A549 (cell line): ENCODE data around the gene RPS6KB1. TPM values are rescaled to one million over a fixed set of nuclear protein-coding genes. Genes with fewer than 3 reads are reported as not detected.

Source experiments
- ATAC-seq, 2 experiments: fragments of 200-7000 bp in 1 of 2; fragments of >200 bp in 1 of 2; cut with Nextera tagmentation in 1 of 2; cut with Tn5 transposase in 1 of 2; 3 replicates each; pipeline versions ENCODE4 v1.8.0 to v1.9.1; 2018 to 2020; ENCODE audit warnings: mild to moderate bottlenecking in 1 of 2, moderate library complexity in 1 of 2
- CTCF ChIA-PET: fragments of 300-600 bp; sonication (Branson Sonifier 250); formaldehyde crosslinking; extraction: SDS; loops from one replicate; lab custom pipeline; 2021; ENCODE audit warnings: antibody characterized with exemption, inconsistent platforms; lab: Yijun Ruan, JAX
- POLR2A ChIA-PET: fragments of 350-600 bp; formaldehyde crosslinking; extraction: SDS; loops from one replicate; lab custom pipeline; 2021; ENCODE audit warnings: antibody characterized with exemption, inconsistent platforms; lab: Yijun Ruan, JAX
- DNase-seq, 2 experiments: peaks; one replicate each; pipeline versions ENCODE4 v3.0.0 to v3.0.0-alpha.2; 2011 to 2016; ENCODE audit warnings: low read depth in 1 of 2, low spot score in 1 of 2
- FAIRE-seq: peaks from 2 replicates; lab custom pipeline; 2011; peaks lifted over from hg19 to GRCh38; lab: Jason Lieb, UNC
- H3K27ac ChIP-seq, 2 experiments: fragments of >200 bp; sonication (Bioruptor Twin); formaldehyde crosslinking; 3 replicates each; pipeline ENCODE4 v1.5.1; 2016 to 2017
- H3K4me1 ChIP-seq: fragments of >200 bp; sonication (Bioruptor Twin); formaldehyde crosslinking; 3 replicates; pipeline ENCODE4 v1.6.1; 2016
- H3K4me2 ChIP-seq: fragments of >200 bp; sonication (Bioruptor Twin); formaldehyde crosslinking; 3 replicates; pipeline ENCODE4 v1.6.1; 2016
- H3K4me3 ChIP-seq: fragments of >200 bp; sonication (Bioruptor Twin); formaldehyde crosslinking; 3 replicates; pipeline ENCODE4 v1.5.1; 2016
- H3K9me3 ChIP-seq: fragments of >200 bp; sonication (Bioruptor Twin); formaldehyde crosslinking; 3 replicates; pipeline ENCODE4 v1.6.1; 2016
- ATOH8 ChIP-seq: fragments of 250-450 bp; sonication (Bioruptor Pico); IDR thresholded peaks from 2 replicates; pipeline ENCODE4 v1.5.0; 2020; ENCODE audit warnings: low read depth, mild to moderate bottlenecking, moderate library complexity
- BCL3 ChIP-seq: fragments of >200 bp; sonication (Bioruptor Twin); formaldehyde crosslinking; IDR thresholded peaks from 3 replicates; pipeline ENCODE4 v1.6.1; 2016
- CEBPB ChIP-seq, 2 experiments: fragments of >200 bp in 1 of 2; sonication (Bioruptor Twin) in 1 of 2; formaldehyde crosslinking in 1 of 2; IDR thresholded peaks; 2 replicates each; pipeline ENCODE4 v1.6.1; 2012 to 2016
- CHD2 ChIP-seq: fragments of 150-350 bp; IDR thresholded peaks from 2 replicates; pipeline ENCODE4 v1.6.1; 2014; ENCODE audit warnings: low read length; ENCODE audit not compliant: partially characterized antibody
- CHD4 ChIP-seq: fragments of 200-600 bp; sonication (generic); IDR thresholded peaks from 2 replicates; pipeline ENCODE4 v1.6.1; 2016; ENCODE audit warnings: antibody characterized with exemption, mild to moderate bottlenecking, borderline replicate concordance
- E2F6 ChIP-seq: IDR thresholded peaks from 2 replicates; pipeline ENCODE4 v1.6.1; 2012; ENCODE audit warnings: low read depth, borderline replicate concordance
- EHF ChIP-seq: fragments of 250-450 bp; sonication (Bioruptor Pico); IDR thresholded peaks from 2 replicates; pipeline ENCODE4 v1.5.0; 2020; ENCODE audit warnings: mild to moderate bottlenecking
- ELK1 ChIP-seq: fragments of 150-350 bp; IDR thresholded peaks from 2 replicates; pipeline ENCODE4 v1.6.1; 2014; ENCODE audit warnings: low read depth, mild to moderate bottlenecking, low read length
- EP300 ChIP-seq, 2 experiments: fragments of >200 bp; sonication (Bioruptor Twin); formaldehyde crosslinking; IDR thresholded peaks; 2 replicates in 1 of 2; 3 replicates in 1 of 2; pipeline ENCODE4 v1.6.1; 2016 to 2017
- ESRRA ChIP-seq: fragments of 150-350 bp; IDR thresholded peaks from 2 replicates; pipeline ENCODE4 v1.6.1; 2014; ENCODE audit warnings: mild to moderate bottlenecking, low read length, borderline replicate concordance
- FOSB ChIP-seq: fragments of 250-450 bp; sonication (Bioruptor Pico); IDR thresholded peaks from 2 replicates; pipeline ENCODE4 v1.5.0; 2020; ENCODE audit warnings: mild to moderate bottlenecking, moderate library complexity
- FOXS1 ChIP-seq: fragments of 250-450 bp; sonication (Bioruptor Pico); IDR thresholded peaks from 2 replicates; pipeline ENCODE4 v1.5.0; 2020; ENCODE audit warnings: mild to moderate bottlenecking, moderate library complexity
- GATA3 ChIP-seq: IDR thresholded peaks from 2 replicates; pipeline ENCODE4 v1.6.1; 2012; ENCODE audit warnings: borderline replicate concordance
- HDAC2 ChIP-seq: fragments of 200-600 bp; sonication (generic); IDR thresholded peaks from 2 replicates; pipeline ENCODE4 v1.6.1; 2016
- HES2 ChIP-seq: fragments of >200 bp; sonication (Bioruptor Twin); formaldehyde crosslinking; IDR thresholded peaks from 2 replicates; pipeline ENCODE4 v1.6.1; 2016
- HEYL ChIP-seq: fragments of 250-450 bp; sonication (Bioruptor Pico); IDR thresholded peaks from 2 replicates; pipeline ENCODE4 v1.8.0; 2021; ENCODE audit warnings: mild to moderate bottlenecking, moderate library complexity
- HMGXB4 ChIP-seq: fragments of 250-450 bp; sonication (Bioruptor Pico); IDR thresholded peaks from 2 replicates; pipeline ENCODE4 v1.5.0; 2021; ENCODE audit warnings: mild to moderate bottlenecking, moderate library complexity, borderline replicate concordance
- HOXB13 ChIP-seq: fragments of 250-450 bp; sonication (Bioruptor Pico); IDR thresholded peaks from 2 replicates; pipeline ENCODE4 v1.5.0; 2020; ENCODE audit warnings: low read depth, mild to moderate bottlenecking, moderate library complexity
- JUN ChIP-seq, 2 experiments: fragments of >200 bp; sonication (Bioruptor Twin); formaldehyde crosslinking; IDR thresholded peaks; 2 replicates in 1 of 2; 3 replicates in 1 of 2; pipeline ENCODE4 v1.6.1; 2016 to 2017
- JUNB ChIP-seq: fragments of >200 bp; sonication (Bioruptor Twin); formaldehyde crosslinking; IDR thresholded peaks from 2 replicates; pipeline ENCODE4 v1.6.1; 2016
- KDM5A ChIP-seq: fragments of 200-600 bp; sonication (generic); IDR thresholded peaks from 2 replicates; pipeline ENCODE4 v1.6.1; 2016; ENCODE audit warnings: antibody characterized with exemption, mild to moderate bottlenecking
- MAX ChIP-seq: IDR thresholded peaks from 2 replicates; pipeline ENCODE4 v1.6.1; 2012
- MAZ ChIP-seq: fragments of 150-350 bp; IDR thresholded peaks from 2 replicates; pipeline ENCODE4 v1.6.1; 2014; ENCODE audit warnings: antibody characterized with exemption, low read depth, low read length, borderline replicate concordance
- NPAS2 ChIP-seq: fragments of 250-450 bp; sonication (Bioruptor Pico); IDR thresholded peaks from 2 replicates; pipeline ENCODE4 v1.8.0; 2022; ENCODE audit warnings: mild to moderate bottlenecking, moderate library complexity, borderline replicate concordance
- POLR2AphosphoS2 ChIP-seq: conservative IDR thresholded peaks from 2 replicates; pipeline ENCODE4 v1.6.1; 2012; ENCODE audit warnings: low read length, improper control_type of control experiment, inconsistent platforms
- RCOR1 ChIP-seq: fragments of 150-350 bp; IDR thresholded peaks from 2 replicates; pipeline ENCODE4 v1.6.1; 2014; ENCODE audit warnings: antibody characterized with exemption, low read length, low read depth
- SMC3 ChIP-seq: fragments of >200 bp; sonication (Bioruptor Twin); formaldehyde crosslinking; IDR thresholded peaks from 3 replicates; pipeline ENCODE4 v1.6.1; 2018; ENCODE audit warnings: inconsistent platforms
- SREBF2 ChIP-seq: fragments of 450-650 bp; IDR thresholded peaks from 2 replicates; pipeline ENCODE4 v1.6.1; 2014; ENCODE audit warnings: mild to moderate bottlenecking, moderate library complexity
- TFCP2L1 ChIP-seq: fragments of 250-450 bp; sonication (Bioruptor Pico); IDR thresholded peaks from 2 replicates; pipeline ENCODE4 v1.5.0; 2021; ENCODE audit warnings: mild to moderate bottlenecking
- ZFP36 ChIP-seq: fragments of 450-650 bp; IDR thresholded peaks from 2 replicates; pipeline ENCODE4 v1.6.1; 2014; ENCODE audit warnings: borderline replicate concordance; ENCODE audit not compliant: partially characterized antibody
- ZNF302 ChIP-seq: fragments of 250-450 bp; sonication (Bioruptor Pico); IDR thresholded peaks from 2 replicates; pipeline ENCODE4 v1.9.0; 2021; ENCODE audit warnings: inconsistent platforms, mild to moderate bottlenecking, moderate library complexity
- ZSCAN20 ChIP-seq: fragments of 250-450 bp; sonication (Bioruptor Pico); IDR thresholded peaks from 2 replicates; pipeline ENCODE4 v1.8.0; 2022; ENCODE audit warnings: mild to moderate bottlenecking, moderate library complexity
- whole genome bisulfite sequencing: methylation state at CpG from one replicate; pipeline ENCODE4 v1.1.6; 2017; ENCODE audit errors: missing lambda C conversion rate; 5-methylcytosine and 5-hydroxymethylcytosine counted together
- polyA plus RNA-seq, 4 experiments: library from polyadenylated mRNA; depleted of rRNA in 3 of 4; stranded (reverse); fragments of >200 nt; fragmentation: RNase III in 1 of 4; extraction: RNeasy Plus Mini Kit Qiagen cat#74134 plus additional on column Dnase treatment in 1 of 4; gene quantifications; 2 replicates in 3 of 4; 3 replicates in 1 of 4; pipeline ENCODE4 v1.2.3, GENCODE V29; 2011 to 2017

RPS6KB1 gene
- polyA plus RNA-seq, 2 of the 4 experiments (the other 2 are of a cell fraction), result 57.3 to 81.7 TPM

GRCh38 chr17:59844884-59845594, 47.9 kb upstream of the RPS6KB1 start (continued):
- TF ChIP-seq CHD2, result no peak
- no peak for TF ChIP-seq KDM5A
- TF ChIP-seq NPAS2, result no peak
- no peak for TF ChIP-seq EP300 (IDR thresholded peaks at IDR 0.05)
- TF ChIP-seq RCOR1, result no peak
- peak; percentile 99 for TF ChIP-seq FOSB (CRISPR knock-in tag)
- peak; percentile 99 for TF ChIP-seq TFCP2L1 (CRISPR knock-in tag)
- no peak for TF ChIP-seq CEBPB (IDR thresholded peaks at IDR 0.05)
- TF ChIP-seq MAX, result no peak
- TF ChIP-seq ZSCAN20 (CRISPR knock-in tag), result no peak
- peak; percentile 97 for TF ChIP-seq EHF (CRISPR knock-in tag)
- TF ChIP-seq HMGXB4, result peak; percentile 98
- TF ChIP-seq CHD4, result no peak; the same call in 1 of the 2 replicates
- TF ChIP-seq HDAC2, result no peak
- TF ChIP-seq ATOH8 (CRISPR knock-in tag), result peak; percentile 93
- peak; percentile 99 for TF ChIP-seq POLR2AphosphoS2
- no peak for TF ChIP-seq ELK1
- TF ChIP-seq ZNF302, result no peak; the same call in 1 of the 2 replicates
- no peak for TF ChIP-seq GATA3
- TF ChIP-seq E2F6, result no peak

GRCh38 chr17:59845595-59846393, 47.1 kb upstream of the RPS6KB1 start:
- FAIRE-seq, result peak; percentile 18
- TF ChIP-seq RCOR1, result no peak
- TF ChIP-seq FOXS1, result peak; percentile 49; the same call in 1 of the 2 replicates
- TF ChIP-seq ESRRA, result no peak
- peak; percentile 81 for TF ChIP-seq BCL3
- peak; percentile 67 for TF ChIP-seq HOXB13 (CRISPR knock-in tag)
- TF ChIP-seq HDAC2, result no peak
- no peak for TF ChIP-seq SMC3
- TF ChIP-seq SREBF2, result no peak
- no peak for TF ChIP-seq ZFP36
- TF ChIP-seq EP300 (IDR thresholded peaks at IDR 0.05), result peak; percentile 88 to 93
- TF ChIP-seq CEBPB (IDR thresholded peaks at IDR 0.05), result peak; percentile 82 to 88
- TF ChIP-seq HEYL (CRISPR knock-in tag), result no peak
- peak; percentile 10 for TF ChIP-seq CHD2
- peak; percentile 5 to 6; a peak in 3 of 5 replicates for TF ChIP-seq JUN (IDR thresholded peaks at IDR 0.05)
- no peak for TF ChIP-seq HES2
- TF ChIP-seq MAZ, result peak; percentile 31; the same call in 1 of the 2 replicates
- TF ChIP-seq POLR2AphosphoS2, result peak; percentile 94
- TF ChIP-seq JUNB, result peak; percentile 73

More at GRCh38 chr17:59845595-59846393, 47.1 kb upstream of the RPS6KB1 start:
- Histone ChIP-seq H3K27ac (peak overlapping the region; percentile 91 to 96), H3K4me2 (peak overlapping the region; percentile 77), H3K9me3 (no peaks in the 10 kb centered on the region), H3K4me3 (peak overlapping the region; percentile 13; the same call in 1 of the 3 replicates), H3K4me1 (peaks cover 61% of the 10 kb centered on the region)
- ChIA-PET CTCF (interaction anchor here (1.0 to 12.7 kb wide), 6 partner anchors 31 to 143 kb away, joined by 3 to 244 read pairs (median 3); no protein-coding TSS in a partner anchor), POLR2A (interaction anchor here (0.5 to 13.6 kb wide), 15 partner anchors 8 to 304 kb away, joined by 3 to 610 read pairs (median 12); partner anchors contain the start of genes CA4, PTRH2, RPS6KB1 and TUBD1)
- peak; percentile 72 to 99 for DNase-seq
- peak; percentile 22 to 27 for ATAC-seq
- 1% methylated on average over 3 of the region's 3 CpGs for WGBS
